Measurements from ENCODE around the gene CORO1C. TPM values are rescaled to one million over a fixed set of nuclear protein-coding genes. Genes with fewer than 3 reads are reported as not detected.

Gene CORO1C
- polyA plus RNA-seq, 1 of the 3 experiments (the other 2 are of a cell fraction) = 150 TPM

DNA sequence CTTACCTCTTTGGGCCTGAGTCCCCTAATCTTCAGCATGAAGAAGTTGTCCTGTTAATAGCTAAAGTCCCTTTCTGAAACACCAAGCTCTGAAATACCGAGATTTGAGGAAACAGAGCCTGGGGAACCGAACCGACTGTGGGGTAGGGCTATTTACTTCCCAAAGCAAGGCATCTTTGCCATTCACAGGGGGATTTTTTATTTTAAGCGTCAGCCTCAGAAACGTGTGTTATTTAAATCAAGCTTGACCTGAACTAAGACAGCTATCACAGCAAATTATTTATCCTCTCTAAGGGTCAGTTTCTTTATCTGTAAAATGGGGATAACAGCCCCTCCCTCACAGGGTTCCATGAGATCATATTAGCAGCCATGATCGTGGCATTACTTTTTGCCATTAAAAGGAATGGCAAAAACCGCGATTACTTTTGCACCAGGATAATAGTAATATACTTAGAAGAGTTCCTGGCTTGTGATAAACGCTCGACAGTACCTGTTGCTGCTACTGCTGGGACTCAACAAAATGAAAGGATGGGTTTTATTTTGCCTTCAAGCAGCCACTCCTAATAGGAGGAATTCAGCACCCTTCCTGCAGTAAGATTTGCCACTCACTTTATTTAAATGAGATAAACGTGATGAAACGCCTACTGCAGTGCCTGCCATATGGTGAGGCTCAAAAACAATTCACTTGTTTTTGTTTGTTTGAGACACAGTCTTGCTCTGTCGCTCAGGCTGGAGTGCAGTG is 1.3 kb upstream of the CORO1C start:
- Histone ChIP-seq H3F3A (replicated peaks; ENCODE audit: insufficient read depth) (peaks cover 28% of the 10 kb centered on the region), H2AFZ (ENCODE audit: low read depth) (peak overlapping the region; percentile 75), H4K20me1 (ENCODE audit: insufficient read depth) (peaks cover 25% of the 10 kb centered on the region), H3K9me2 (no peaks in the 10 kb centered on the region), H3K36me3 (replicated peaks in 1 of 2; ENCODE audit: control insufficient read depth in 1 of 2, insufficient read depth in 2 of 2, low read length in 1 of 2) (peaks cover 2 to 9% of the 10 kb centered on the region in 2 experiments), H3K27me3 (ENCODE audit: insufficient read depth) (no peaks in the 10 kb centered on the region), H3K9ac (peak overlapping the region; percentile 33; the same call in 1 of the 2 replicates), H3K4me3 (ENCODE audit: low read depth in 2 of 2, low read length in 1 of 2) (peak overlapping the region in 1 of 2 experiments; percentile 90; a peak in 2 of 4 replicates), H3K27ac (ENCODE audit: low read depth in 2 of 2, low read length in 1 of 2) (peak overlapping the region; percentile 62 to 96), H3K9me3 (no peaks in the 10 kb centered on the region), H3K79me2 (ENCODE audit: insufficient read depth) (peaks cover 37% of the 10 kb centered on the region), H3K4me1 (ENCODE audit: control insufficient read depth in 1 of 2, insufficient read depth in 2 of 2, low read depth in 1 of 2, low read length in 1 of 2) (peaks cover 13 to 16% of the 10 kb centered on the region in 2 experiments; a peak in 3 of 4 replicates), H3K4me2 (peak overlapping the region; percentile 79; the same call in 1 of the 2 replicates)
- DNase-seq = no peak
- ChIA-PET CTCF (interaction anchor here (0.8 to 1.6 kb wide), 10 partner anchors 10 to 70 kb away, joined by 3 to 5 read pairs (median 3); no protein-coding TSS in a partner anchor), POLR2A (no interaction called here)
- WGBS (ENCODE audit: low lambda C conversion rate) = 86% methylated on average over 13 of the region's 13 CpGs
- TF ChIP-seq, protein P1, sequence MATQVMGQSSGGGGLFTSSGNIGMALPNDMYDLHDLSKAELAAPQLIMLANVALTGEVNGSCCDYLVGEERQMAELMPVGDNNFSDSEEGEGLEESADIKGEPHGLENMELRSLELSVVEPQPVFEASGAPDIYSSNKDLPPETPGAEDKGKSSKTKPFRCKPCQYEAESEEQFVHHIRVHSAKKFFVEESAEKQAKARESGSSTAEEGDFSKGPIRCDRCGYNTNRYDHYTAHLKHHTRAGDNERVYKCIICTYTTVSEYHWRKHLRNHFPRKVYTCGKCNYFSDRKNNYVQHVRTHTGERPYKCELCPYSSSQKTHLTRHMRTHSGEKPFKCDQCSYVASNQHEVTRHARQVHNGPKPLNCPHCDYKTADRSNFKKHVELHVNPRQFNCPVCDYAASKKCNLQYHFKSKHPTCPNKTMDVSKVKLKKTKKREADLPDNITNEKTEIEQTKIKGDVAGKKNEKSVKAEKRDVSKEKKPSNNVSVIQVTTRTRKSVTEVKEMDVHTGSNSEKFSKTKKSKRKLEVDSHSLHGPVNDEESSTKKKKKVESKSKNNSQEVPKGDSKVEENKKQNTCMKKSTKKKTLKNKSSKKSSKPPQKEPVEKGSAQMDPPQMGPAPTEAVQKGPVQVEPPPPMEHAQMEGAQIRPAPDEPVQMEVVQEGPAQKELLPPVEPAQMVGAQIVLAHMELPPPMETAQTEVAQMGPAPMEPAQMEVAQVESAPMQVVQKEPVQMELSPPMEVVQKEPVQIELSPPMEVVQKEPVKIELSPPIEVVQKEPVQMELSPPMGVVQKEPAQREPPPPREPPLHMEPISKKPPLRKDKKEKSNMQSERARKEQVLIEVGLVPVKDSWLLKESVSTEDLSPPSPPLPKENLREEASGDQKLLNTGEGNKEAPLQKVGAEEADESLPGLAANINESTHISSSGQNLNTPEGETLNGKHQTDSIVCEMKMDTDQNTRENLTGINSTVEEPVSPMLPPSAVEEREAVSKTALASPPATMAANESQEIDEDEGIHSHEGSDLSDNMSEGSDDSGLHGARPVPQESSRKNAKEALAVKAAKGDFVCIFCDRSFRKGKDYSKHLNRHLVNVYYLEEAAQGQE (IDR thresholded peaks at IDR 0.05; ENCODE audit: low read depth, low read length) = no peak
- TF ChIP-seq EZH2phosphoT487 (IDR thresholded peaks at IDR 0.05; ENCODE audit: borderline replicate concordance, low read depth) (no peak), RFX5 (IDR thresholded peaks at IDR 0.05; ENCODE audit: low read length) (no peak), CHD2 (IDR thresholded peaks at IDR 0.05; ENCODE audit: low read length, partially characterized antibody) (no peak), FOXM1 (IDR thresholded peaks at IDR 0.05; ENCODE audit: low read depth) (no peak), POLR2AphosphoS5 (IDR thresholded peaks at IDR 0.05; ENCODE audit: low read depth, low read length) (no peak), TAF1 (IDR thresholded peaks at IDR 0.05; ENCODE audit: borderline replicate concordance, low read depth, low read length) (no peak), FOSL2 (IDR thresholded peaks at IDR 0.05; ENCODE audit: borderline replicate concordance, low read depth) (no peak), ELF1 (IDR thresholded peaks at IDR 0.05) (no peak), SIN3A (IDR thresholded peaks at IDR 0.05; ENCODE audit: borderline replicate concordance, low read depth, low read length) (no peak), NRF1 (IDR thresholded peaks at IDR 0.05; ENCODE audit: low read depth, low read length) (no peak), MEF2A (IDR thresholded peaks at IDR 0.05; ENCODE audit: borderline replicate concordance, low read depth) (no peak), NFIC (IDR thresholded peaks at IDR 0.05; ENCODE audit: borderline replicate concordance) (no peak), EP300 (IDR thresholded peaks at IDR 0.05; ENCODE audit: borderline replicate concordance in 1 of 2, low read depth in 1 of 2, low read length in 1 of 2) (no peak), FOXJ3 (CRISPR knock-in tag; IDR thresholded peaks at IDR 0.05) (no peak), JUND (IDR thresholded peaks at IDR 0.05) (no peak), GATA2 (CRISPR knock-in tag; IDR thresholded peaks at IDR 0.05) (no peak)
